Skeletal muscle tissue (tissue), 4 donors: ENCODE results near the gene RIMKLA. TPM values are rescaled to one million over a fixed set of nuclear protein-coding genes. Genes with fewer than 3 reads are reported as not detected.

ENCODE experiments used
- H3K27ac ChIP-seq: one replicate; pipeline ENCODE4 v1.7.0; 2013; ENCODE audit warnings: mild to moderate bottlenecking, low read depth, low read length, inconsistent platforms
- H3K27me3 ChIP-seq, 3 donors: one replicate each; pipeline ENCODE4 v1.7.0; 2013; ENCODE audit warnings: low read length in 3 of 3; ENCODE audit not compliant: control insufficient read depth in 3 of 3, insufficient read depth in 3 of 3
- H3K36me3 ChIP-seq, 3 donors: one replicate each; pipeline ENCODE4 v1.7.0; 2013; ENCODE audit warnings: low read length in 3 of 3; ENCODE audit not compliant: control insufficient read depth in 3 of 3, insufficient read depth in 3 of 3
- H3K4me1 ChIP-seq, 3 donors: one replicate each; pipeline ENCODE4 v1.7.0; 2013; ENCODE audit warnings: low read length in 3 of 3, mild to moderate bottlenecking in 3 of 3; ENCODE audit not compliant: control insufficient read depth in 3 of 3, insufficient read depth in 3 of 3
- H3K4me3 ChIP-seq, 3 donors: one replicate each; pipeline ENCODE4 v1.7.0; 2013; ENCODE audit warnings: low read length in 3 of 3
- H3K9ac ChIP-seq, 3 donors: one replicate each; pipeline ENCODE4 v1.7.0; 2013; ENCODE audit warnings: low read length in 3 of 3, mild to moderate bottlenecking in 3 of 3, moderate library complexity in 2 of 3, low read depth in 1 of 3
- H3K9me3 ChIP-seq, 3 donors: one replicate each; pipeline ENCODE4 v1.7.0; 2013; ENCODE audit warnings: low read length in 3 of 3; ENCODE audit not compliant: control insufficient read depth in 3 of 3
- total RNA-seq: library from RNA; depleted of rRNA; stranded (reverse); fragments of >200 nt; gene quantifications from one replicate; pipeline ENCODE4 v1.2.3, GENCODE V29; 2014
- donor health status: Osteomylitis.

Gene RIMKLA
- 0.52 TPM for total RNA-seq

GRCh38 chr1:42380586-42381279, at the start of gene RIMKLA:
RIMKLA (plus strand) TSS chr1:42380792; CDS start chr1:42380935, 143 bp downstream.
- Histone ChIP-seq H3K36me3 (no peaks in the 10 kb centered on the region), H3K27me3 (peaks cover 0 to 6% (median 4%) of the 10 kb centered on the region in 3 donors), H3K9ac (peak within 1 kb of the TSS; percentile 5 to 73 (median 47)), H3K4me3 (peak within 1 kb of the TSS; percentile 64 to 73 (median 71)), H3K9me3 (no peaks in the 10 kb centered on the region), H3K4me1 (peaks cover 5 to 9% (median 8%) of the 10 kb centered on the region in 3 donors), H3K27ac (no peak within 1 kb of the TSS)

GRCh38 chr1:42332877-42333276, 47.7 kb upstream of the RIMKLA start:
- Histone ChIP-seq H3K27me3 (no peaks in the 10 kb centered on the region), H3K4me3 (no peak overlapping the region), H3K9me3 (no peaks in the 10 kb centered on the region), H3K27ac (no peak overlapping the region), H3K4me1 (peaks cover 18 to 36% (median 23%) of the 10 kb centered on the region in 3 donors), H3K9ac (peak overlapping the region in 1 of 3 donors; percentile 91), H3K36me3 (no peaks in the 10 kb centered on the region)

GRCh38 chr1:42333662-42334239, 46.8 kb upstream of the RIMKLA start:
- H3K9ac ChIP-seq = peak overlapping the region; percentile 91 to 95 (median 94)
- H3K36me3 ChIP-seq = no peaks in the 10 kb centered on the region
- H3K27me3 ChIP-seq = no peaks in the 10 kb centered on the region
- H3K4me1 ChIP-seq = peaks cover 18 to 36% (median 23%) of the 10 kb centered on the region in 3 donors
- H3K9me3 ChIP-seq = no peaks in the 10 kb centered on the region
- peak overlapping the region; percentile 95 for H3K27ac ChIP-seq
- peak overlapping the region; percentile 90 to 99 (median 94) for H3K4me3 ChIP-seq

GRCh38 chr1:42334240-42335049, 46.1 kb upstream of the RIMKLA start:
- Histone ChIP-seq H3K27me3 (no peaks in the 10 kb centered on the region), H3K4me1 (peaks cover 18 to 32% (median 23%) of the 10 kb centered on the region in 3 donors), H3K9ac (peak overlapping the region; percentile 91 to 95 (median 94)), H3K4me3 (peak overlapping the region; percentile 90 to 99 (median 94)), H3K36me3 (no peaks in the 10 kb centered on the region), H3K9me3 (no peaks in the 10 kb centered on the region), H3K27ac (peak overlapping the region; percentile 95)

GRCh38 chr1:42335050-42335808, 45.4 kb upstream of the RIMKLA start, which contains the start of gene FOXJ3:
FOXJ3 (minus strand) TSS chr1:42335235; CDS start chr1:42311093, 24,142 bp downstream.
- H3K36me3 ChIP-seq = no peaks in the 10 kb centered on the region
- H3K27me3 ChIP-seq = no peaks in the 10 kb centered on the region
- H3K4me1 ChIP-seq = peaks cover 18 to 32% (median 23%) of the 10 kb centered on the region in 3 donors
- peak within 1 kb of the TSS; percentile 95 for H3K27ac ChIP-seq
- peak within 1 kb of the TSS; percentile 90 to 99 (median 94) for H3K4me3 ChIP-seq
- H3K9ac ChIP-seq = peak within 1 kb of the TSS; percentile 94 to 95 (median 95)
- no peaks in the 10 kb centered on the region for H3K9me3 ChIP-seq

GRCh38 chr1:42335809-42336518, 44.6 kb upstream of the RIMKLA start:
- Histone ChIP-seq H3K36me3 (no peaks in the 10 kb centered on the region), H3K9ac (peak overlapping the region; percentile 94 to 95 (median 95)), H3K4me3 (peak overlapping the region; percentile 90 to 99 (median 94)), H3K9me3 (no peaks in the 10 kb centered on the region), H3K4me1 (peaks cover 18 to 32% (median 23%) of the 10 kb centered on the region in 3 donors), H3K27me3 (no peaks in the 10 kb centered on the region), H3K27ac (peak overlapping the region; percentile 95)

- no peaks in the 10 kb centered on the region for H3K27me3 ChIP-seq
- no peaks in the 10 kb centered on the region for H3K36me3 ChIP-seq
- peaks cover 18 to 31% (median 22%) of the 10 kb centered on the region in 3 donors for H3K4me1 ChIP-seq
- H3K27ac ChIP-seq = no peak overlapping the region
- no peak overlapping the region for H3K9ac ChIP-seq
- no peaks in the 10 kb centered on the region for H3K9me3 ChIP-seq
- no peak overlapping the region for H3K4me3 ChIP-seq
Observed at GRCh38 chr1:42336978-42337377, 43.6 kb upstream of the RIMKLA start.

GRCh38 chr1:42340093-42340492, 40.5 kb upstream of the RIMKLA start:
- H3K9me3 ChIP-seq = no peaks in the 10 kb centered on the region
- H3K9ac ChIP-seq = no peak overlapping the region

GRCh38 chr1:42340901-42341300, 39.7 kb upstream of the RIMKLA start:
- Histone ChIP-seq H3K27ac (no peak overlapping the region), H3K9me3 (no peaks in the 10 kb centered on the region), H3K36me3 (no peaks in the 10 kb centered on the region), H3K9ac (no peak overlapping the region), H3K4me3 (no peak overlapping the region), H3K4me1 (peaks cover 2 to 4% (median 3%) of the 10 kb centered on the region in 3 donors), H3K27me3 (no peaks in the 10 kb centered on the region)

More at GRCh38 chr1:42340093-42340492, 40.5 kb upstream of the RIMKLA start:
- Histone ChIP-seq H3K27me3 (no peaks in the 10 kb centered on the region), H3K36me3 (no peaks in the 10 kb centered on the region), H3K4me3 (no peak overlapping the region), H3K4me1 (peaks cover 3 to 11% (median 6%) of the 10 kb centered on the region in 3 donors), H3K27ac (no peak overlapping the region)
